WI38 (cell line): ENCODE results near the gene ZDHHC11.

Experiments
- H3K4me3 ChIP-seq: 2 replicates; pipeline ENCODE4 v1.5.1; 2011; ENCODE audit warnings: low read depth, mild to moderate bottlenecking, control low read depth, low read length
- CTCF ChIP-seq: IDR thresholded peaks from 2 replicates; pipeline ENCODE4 v1.5.1; 2012; ENCODE audit warnings: low read depth, mild to moderate bottlenecking, control low read depth, low read length

The ZDHHC11 gene

GRCh38 chr5:850511-851006 is at the start of gene ZDHHC11:
Gene ZDHHC11, minus strand, starts transcription at chr5:850986. Its CDS starts 384 bp downstream, at chr5:850602.
- no peak within 1 kb of the TSS for H3K4me3 ChIP-seq
- no peak for TF ChIP-seq CTCF

- peak overlapping the region; percentile 79 for H3K4me3 ChIP-seq
- TF ChIP-seq CTCF: no peak
Observed at GRCh38 chr5:893711-894110, 42.9 kb upstream of the ZDHHC11 start.

- TF ChIP-seq CTCF: no peak
- H3K4me3 ChIP-seq: peak overlapping the region; percentile 79
Observed at GRCh38 chr5:893137-893506, 42.3 kb upstream of the ZDHHC11 start.

GRCh38 chr5:892394-893136 is 41.8 kb upstream of the ZDHHC11 start, which contains the start of the genes BRD9 and TRIP13:
Gene BRD9, minus strand, starts transcription at chr5:892801. Its CDS starts 144 bp downstream, at chr5:892657.
Gene TRIP13, plus strand, starts transcription at chr5:892884. Its CDS starts 115 bp downstream, at chr5:892999.
- H3K4me3 ChIP-seq: peak within 1 kb of the TSS; percentile 79
- no peak for TF ChIP-seq CTCF

GRCh38 chr5:891837-892393 is 41.1 kb upstream of the ZDHHC11 start:
- no peak for TF ChIP-seq CTCF
- peak overlapping the region; percentile 79 for H3K4me3 ChIP-seq

- TF ChIP-seq CTCF: no peak
- peak overlapping the region; percentile 79 for H3K4me3 ChIP-seq
Observed at GRCh38 chr5:891117-891836, 40.5 kb upstream of the ZDHHC11 start.
